ENCODE measurements around the gene BAZ1A.

BAZ1A gene

DNA sequence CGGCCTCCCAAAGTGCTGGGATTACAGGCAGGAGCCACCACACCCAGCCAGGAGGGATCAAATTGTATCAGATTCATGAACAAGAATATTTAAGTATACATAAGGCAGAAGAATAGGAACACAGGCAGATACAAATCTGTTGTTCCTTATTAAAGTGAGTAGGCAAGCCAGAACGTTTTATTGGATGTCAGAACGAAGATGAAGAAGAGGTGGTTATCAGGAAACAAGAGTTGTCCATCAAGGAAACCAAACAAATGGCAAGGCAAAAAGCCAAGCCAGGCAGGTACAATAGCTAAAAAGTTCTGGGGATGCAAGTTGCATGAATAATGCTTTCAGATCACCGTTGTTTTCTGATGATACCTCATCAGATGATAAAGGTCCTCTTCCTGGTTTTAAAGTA lies 31.1 kb upstream of the BAZ1A start:
- TF ChIP-seq, protein P1, sequence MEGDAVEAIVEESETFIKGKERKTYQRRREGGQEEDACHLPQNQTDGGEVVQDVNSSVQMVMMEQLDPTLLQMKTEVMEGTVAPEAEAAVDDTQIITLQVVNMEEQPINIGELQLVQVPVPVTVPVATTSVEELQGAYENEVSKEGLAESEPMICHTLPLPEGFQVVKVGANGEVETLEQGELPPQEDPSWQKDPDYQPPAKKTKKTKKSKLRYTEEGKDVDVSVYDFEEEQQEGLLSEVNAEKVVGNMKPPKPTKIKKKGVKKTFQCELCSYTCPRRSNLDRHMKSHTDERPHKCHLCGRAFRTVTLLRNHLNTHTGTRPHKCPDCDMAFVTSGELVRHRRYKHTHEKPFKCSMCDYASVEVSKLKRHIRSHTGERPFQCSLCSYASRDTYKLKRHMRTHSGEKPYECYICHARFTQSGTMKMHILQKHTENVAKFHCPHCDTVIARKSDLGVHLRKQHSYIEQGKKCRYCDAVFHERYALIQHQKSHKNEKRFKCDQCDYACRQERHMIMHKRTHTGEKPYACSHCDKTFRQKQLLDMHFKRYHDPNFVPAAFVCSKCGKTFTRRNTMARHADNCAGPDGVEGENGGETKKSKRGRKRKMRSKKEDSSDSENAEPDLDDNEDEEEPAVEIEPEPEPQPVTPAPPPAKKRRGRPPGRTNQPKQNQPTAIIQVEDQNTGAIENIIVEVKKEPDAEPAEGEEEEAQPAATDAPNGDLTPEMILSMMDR (IDR thresholded peaks at IDR 0.05; ENCODE audit: low read depth, low read length): no peak
- H3K4me3 ChIP-seq (ENCODE audit: low read depth, low read length): no peak overlapping the region

- TF ChIP-seq, protein P1 (IDR thresholded peaks at IDR 0.05; ENCODE audit: low read depth, low read length): no peak
- H3K4me3 ChIP-seq (ENCODE audit: low read depth, low read length): no peak overlapping the region
These were observed 20.1 kb upstream of the BAZ1A start for GRCh38 chr14:34895277-34895676.

DNA sequence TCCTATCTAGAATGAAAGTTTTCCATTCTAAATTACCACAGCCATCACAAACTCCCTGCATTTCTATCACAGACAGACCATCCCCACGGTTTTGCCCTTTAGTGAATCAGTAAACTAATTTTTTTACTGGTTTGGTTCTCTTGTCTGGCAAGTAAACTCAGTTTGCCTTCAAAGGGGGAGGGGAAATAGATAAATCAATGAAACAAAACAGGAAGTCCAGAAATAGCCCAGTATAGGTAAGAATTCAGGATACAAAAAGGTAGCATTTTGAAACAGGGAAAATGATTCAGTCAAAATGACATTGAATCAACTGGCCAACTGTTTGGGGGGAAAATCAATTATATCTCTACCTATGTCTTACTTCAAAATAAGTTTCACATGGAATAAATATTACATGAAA lies 15.8 kb upstream of the BAZ1A start:
- TF ChIP-seq, protein P1 (IDR thresholded peaks at IDR 0.05; ENCODE audit: low read depth, low read length): no peak
- H3K4me3 ChIP-seq (ENCODE audit: low read depth, low read length): no peak overlapping the region

- H3K4me3 ChIP-seq (ENCODE audit: low read depth, low read length): no peak overlapping the region
- TF ChIP-seq, protein P1 (IDR thresholded peaks at IDR 0.05; ENCODE audit: low read depth, low read length): no peak
These were observed 13.0 kb upstream of the BAZ1A start for GRCh38 chr14:34888186-34888585.

DNA sequence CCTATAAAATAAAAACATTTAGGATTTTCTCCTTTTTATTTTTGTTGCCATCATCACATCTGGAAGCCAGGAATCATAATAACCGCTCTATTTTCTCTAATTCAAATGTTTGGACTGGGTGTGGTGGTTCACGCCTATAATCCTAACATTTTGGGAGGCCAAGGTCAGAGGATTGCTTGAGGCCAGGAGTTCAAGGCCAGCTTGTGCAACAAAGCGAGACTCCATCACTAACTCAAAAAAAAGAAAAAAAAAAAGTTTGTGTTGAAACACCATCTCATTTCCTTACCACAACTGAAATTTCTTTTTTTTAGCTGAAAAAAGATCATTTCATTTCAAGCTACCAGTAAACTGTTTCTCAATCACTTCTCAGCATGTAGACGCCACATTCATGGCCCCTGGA lies 8.8 kb upstream of the BAZ1A start:
- H3K4me3 ChIP-seq (ENCODE audit: low read depth, low read length): no peak overlapping the region
- TF ChIP-seq, protein P1 (IDR thresholded peaks at IDR 0.05; ENCODE audit: low read depth, low read length): no peak

DNA sequence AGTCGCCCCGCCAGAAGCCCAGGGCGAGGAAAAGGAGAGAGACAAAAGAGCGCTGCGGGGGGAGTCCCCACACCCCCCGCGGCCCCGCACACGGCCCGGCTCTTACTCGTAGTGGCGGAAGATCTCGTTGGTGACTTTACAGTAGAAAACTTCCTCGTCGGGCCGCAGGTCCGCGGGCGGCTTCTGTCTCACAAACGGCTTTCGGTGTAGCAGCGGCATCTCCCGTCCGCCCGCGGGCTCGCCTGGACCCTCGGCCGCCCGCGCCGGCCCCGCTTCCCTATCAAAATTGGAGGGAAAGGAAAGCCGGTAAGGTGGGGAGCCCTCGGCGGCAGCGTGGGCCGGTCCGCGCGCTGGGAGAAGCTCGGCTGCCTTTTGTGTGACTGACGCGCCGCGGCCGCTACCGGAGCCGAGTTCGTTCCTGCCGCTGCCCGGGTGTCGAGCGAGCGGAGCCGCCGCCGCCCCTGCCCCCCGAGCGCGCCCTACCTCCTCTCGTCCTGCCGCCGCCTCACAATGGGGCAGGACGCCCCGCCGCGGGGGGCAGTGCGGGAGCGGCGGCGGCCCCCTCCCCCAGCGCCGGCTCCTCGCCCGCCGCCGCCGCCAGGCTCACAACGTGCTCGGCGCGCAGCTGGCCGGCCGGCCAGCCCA lies 652 bp downstream of the BAZ1A start:
- peak overlapping the region; percentile 84 for H3K4me3 ChIP-seq (ENCODE audit: low read depth, low read length)
- TF ChIP-seq, protein P1 (IDR thresholded peaks at IDR 0.05; ENCODE audit: low read depth, low read length): no peak

DNA sequence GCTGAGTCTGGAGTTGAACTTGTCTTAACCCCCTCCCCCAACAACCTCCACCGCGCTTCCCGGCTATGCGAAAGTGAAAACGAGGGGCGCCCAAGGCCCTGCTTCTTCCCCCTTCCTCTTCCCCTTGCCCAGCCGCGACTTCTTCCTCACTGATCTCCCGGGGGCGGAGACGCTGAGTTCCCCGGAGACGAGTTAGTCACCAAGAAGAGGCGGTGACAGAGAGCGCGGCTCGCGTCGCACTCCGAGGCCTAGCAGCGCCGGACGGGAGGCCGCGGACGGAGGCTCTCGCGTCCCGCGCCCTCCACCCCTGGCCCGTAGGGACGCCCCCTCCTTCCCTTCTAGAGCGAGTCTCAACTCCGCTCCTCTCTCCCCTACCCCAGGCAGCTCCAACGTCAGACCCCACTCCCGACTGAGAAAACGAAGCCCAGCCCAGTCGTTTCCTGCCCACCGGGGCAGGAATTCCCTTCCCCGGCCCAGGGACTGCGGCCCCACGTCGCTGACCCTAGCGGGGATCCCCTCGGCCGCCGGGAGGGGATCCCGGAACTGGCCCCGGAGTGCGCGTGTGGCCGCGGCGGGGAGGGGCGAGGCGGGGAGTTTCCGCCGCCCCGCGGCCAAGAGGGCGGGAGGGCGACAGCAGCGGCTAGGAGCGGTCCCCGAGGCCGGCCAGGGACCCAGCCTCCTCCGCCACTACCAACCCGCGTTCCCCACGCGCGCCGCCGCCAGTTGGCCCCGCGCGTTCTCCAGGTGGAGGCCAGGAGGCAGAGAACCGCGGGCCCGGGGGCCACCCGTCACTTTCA lies 1.4 kb downstream of the BAZ1A start:
- H3K4me3 ChIP-seq (ENCODE audit: low read depth, low read length): peak overlapping the region; percentile 84
- TF ChIP-seq, protein P1 (IDR thresholded peaks at IDR 0.05; ENCODE audit: low read depth, low read length): no peak

All from WI38 (cell line).